ENCODE results near the gene PLOD2.

Gene PLOD2

GRCh38 chr3:146072824-146073223 lies 88.2 kb downstream of the PLOD2 start:
- TF ChIP-seq, protein P1, sequence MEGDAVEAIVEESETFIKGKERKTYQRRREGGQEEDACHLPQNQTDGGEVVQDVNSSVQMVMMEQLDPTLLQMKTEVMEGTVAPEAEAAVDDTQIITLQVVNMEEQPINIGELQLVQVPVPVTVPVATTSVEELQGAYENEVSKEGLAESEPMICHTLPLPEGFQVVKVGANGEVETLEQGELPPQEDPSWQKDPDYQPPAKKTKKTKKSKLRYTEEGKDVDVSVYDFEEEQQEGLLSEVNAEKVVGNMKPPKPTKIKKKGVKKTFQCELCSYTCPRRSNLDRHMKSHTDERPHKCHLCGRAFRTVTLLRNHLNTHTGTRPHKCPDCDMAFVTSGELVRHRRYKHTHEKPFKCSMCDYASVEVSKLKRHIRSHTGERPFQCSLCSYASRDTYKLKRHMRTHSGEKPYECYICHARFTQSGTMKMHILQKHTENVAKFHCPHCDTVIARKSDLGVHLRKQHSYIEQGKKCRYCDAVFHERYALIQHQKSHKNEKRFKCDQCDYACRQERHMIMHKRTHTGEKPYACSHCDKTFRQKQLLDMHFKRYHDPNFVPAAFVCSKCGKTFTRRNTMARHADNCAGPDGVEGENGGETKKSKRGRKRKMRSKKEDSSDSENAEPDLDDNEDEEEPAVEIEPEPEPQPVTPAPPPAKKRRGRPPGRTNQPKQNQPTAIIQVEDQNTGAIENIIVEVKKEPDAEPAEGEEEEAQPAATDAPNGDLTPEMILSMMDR (IDR thresholded peaks at IDR 0.05; ENCODE audit: low read depth, low read length), result no peak
- DNase-seq (ENCODE audit: extremely low read depth, low read depth), result no peak

DNA sequence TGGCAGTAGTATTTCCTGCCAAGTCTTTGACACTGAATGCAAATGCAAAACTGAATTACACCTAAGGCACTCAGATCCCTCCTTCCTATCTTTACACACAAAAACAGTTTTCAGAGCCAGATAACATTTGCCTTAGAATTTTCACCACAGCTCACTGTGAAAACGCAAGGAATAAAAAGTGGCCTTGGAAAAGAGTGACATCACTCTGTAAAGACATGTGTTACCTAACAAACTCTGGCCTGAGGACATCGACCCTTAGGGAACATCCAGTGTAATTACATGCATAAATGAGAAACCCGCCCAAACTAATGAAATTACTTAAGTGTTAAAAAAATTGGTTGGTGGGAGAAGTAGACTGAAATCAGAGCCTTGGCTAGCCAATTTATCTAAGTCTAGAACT lies 88.9 kb downstream of the PLOD2 start:
- TF ChIP-seq, protein P1 (IDR thresholded peaks at IDR 0.05; ENCODE audit: low read depth, low read length), result no peak
- no peak for DNase-seq (ENCODE audit: extremely low read depth, low read depth)

DNA sequence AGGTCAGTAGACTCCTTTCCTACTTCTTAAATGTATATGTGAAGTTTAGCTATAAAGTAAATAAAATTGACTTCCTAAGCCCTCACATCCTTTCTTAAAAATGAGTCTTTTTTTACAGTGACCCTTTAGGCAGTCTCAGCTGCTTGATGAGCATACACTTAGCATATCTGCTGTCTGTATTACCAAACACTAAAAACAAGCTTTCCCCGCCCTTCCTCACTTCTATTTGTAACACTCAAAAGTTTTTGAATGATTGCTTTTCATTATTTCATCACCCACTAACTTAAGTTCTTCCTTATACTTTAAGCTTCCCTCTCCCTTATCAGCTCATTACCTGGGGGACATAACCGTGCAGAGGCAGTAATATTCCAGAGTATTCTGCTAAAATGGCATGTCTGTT lies 89.4 kb downstream of the PLOD2 start:
- DNase-seq (ENCODE audit: extremely low read depth, low read depth), result no peak
- TF ChIP-seq, protein P1 (IDR thresholded peaks at IDR 0.05; ENCODE audit: low read depth, low read length), result no peak

GRCh38 chr3:146067048-146067447 lies 93.9 kb downstream of the PLOD2 start:
- TF ChIP-seq, protein P1 (IDR thresholded peaks at IDR 0.05; ENCODE audit: low read depth, low read length), result no peak
- DNase-seq (ENCODE audit: extremely low read depth, low read depth), result peak; percentile 28

DNA sequence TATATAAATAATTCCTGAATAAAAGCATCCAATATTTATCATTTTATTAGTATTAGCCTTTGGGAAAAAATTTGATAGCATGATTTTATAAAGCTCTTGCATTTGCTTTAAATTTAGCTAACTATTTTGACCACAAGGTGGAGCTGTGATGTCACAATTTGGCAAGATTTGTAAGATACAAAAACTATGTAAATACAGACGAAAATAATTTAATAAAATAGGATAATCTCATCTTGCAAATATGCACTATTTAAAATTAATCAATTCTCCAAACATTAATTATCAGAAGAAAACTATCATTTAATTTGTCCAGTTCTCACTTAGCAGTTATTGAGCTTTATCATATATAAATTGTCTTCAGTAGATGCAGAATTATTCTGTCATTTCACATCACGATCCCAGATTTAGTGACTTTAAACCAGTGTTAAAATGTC lies 95.4 kb downstream of the PLOD2 start:
- peak; percentile 51 for DNase-seq (ENCODE audit: extremely low read depth, low read depth)
- TF ChIP-seq, protein P1 (IDR thresholded peaks at IDR 0.05; ENCODE audit: low read depth, low read length), result peak; percentile 57

DNA sequence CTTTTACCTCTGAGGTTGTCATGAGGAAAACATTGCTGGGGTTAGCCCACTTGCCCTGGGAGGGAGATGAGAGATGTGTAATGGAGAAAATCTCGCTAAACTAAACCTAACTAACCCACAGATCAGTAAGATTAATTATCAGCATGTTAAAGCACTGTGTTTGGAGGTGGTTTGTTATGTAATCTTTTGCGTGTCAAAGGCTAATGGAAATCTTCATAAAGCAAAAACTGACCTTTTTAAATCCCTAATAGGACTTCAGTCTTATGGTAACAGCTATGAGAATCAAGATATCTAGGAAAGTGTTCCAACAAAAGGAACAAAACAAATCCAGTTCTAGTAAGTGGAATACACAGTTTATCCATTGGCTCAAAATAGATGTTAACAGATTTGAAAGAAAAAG lies 102.7 kb downstream of the PLOD2 start:
- DNase-seq (ENCODE audit: extremely low read depth, low read depth), result no peak
- TF ChIP-seq, protein P1 (IDR thresholded peaks at IDR 0.05; ENCODE audit: low read depth, low read length), result no peak

DNA sequence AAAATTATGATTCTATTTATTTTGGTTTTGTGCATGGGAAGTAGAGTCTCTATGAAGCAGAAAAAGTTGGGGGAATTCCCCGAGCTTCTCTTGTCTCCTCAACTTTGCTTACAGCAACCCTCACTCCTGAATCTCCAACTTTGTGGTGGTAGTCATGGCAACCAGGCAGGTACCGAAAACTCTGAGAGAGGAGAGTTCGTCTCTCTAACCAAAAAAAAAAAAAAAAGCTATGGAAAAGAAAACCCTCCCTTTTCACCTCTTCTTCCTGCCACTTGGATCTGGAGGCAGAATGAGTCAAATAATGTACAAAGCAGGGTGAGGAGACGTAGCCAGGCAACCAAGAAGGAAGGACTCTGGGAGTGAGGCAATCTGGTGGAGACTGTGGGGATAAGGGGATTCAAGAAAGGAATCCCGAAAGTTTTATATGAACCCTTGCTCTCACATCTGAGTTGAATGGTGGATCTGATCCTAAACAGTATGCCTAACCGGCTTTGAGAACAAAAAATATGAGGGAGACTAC lies 108.1 kb downstream of the PLOD2 start:
- DNase-seq (ENCODE audit: extremely low read depth, low read depth), result no peak

More for the DNA sequence above, 108.1 kb downstream of the PLOD2 start:
- TF ChIP-seq, protein P1 (IDR thresholded peaks at IDR 0.05; ENCODE audit: low read depth, low read length), result no peak

Data from AG09319 (cell line).